Measurements from ENCODE around the gene CACNA1B. TPM values are rescaled to one million over a fixed set of nuclear protein-coding genes. Genes with fewer than 3 reads are reported as not detected.

CACNA1B gene
- total RNA-seq, 1 experiment from 2014 or later, result not detected

DNA sequence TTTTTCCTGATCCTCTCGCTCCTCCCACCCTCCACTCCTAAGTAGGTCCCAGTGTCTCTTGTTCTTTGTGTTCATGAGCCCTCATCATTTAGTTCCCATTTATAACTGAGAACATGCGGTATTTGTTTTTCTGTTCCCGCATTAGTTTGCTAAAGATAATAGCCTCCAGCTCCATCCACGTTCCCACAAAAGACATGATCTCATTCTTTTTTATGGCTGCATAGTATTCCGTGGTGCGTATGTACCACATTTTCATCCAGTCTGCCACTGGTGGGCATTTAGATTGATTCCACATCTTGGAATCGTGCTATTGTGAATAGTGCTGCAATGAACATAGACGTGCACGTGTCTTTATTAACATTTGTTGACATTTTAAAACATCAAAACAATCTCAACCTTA, 34.2 kb upstream of the CACNA1B start:
- intact Hi-C loops (cut with micrococcal nuclease; ENCODE audit: unreplicated experiment), result no loop called here
- H3K27ac Mint-ChIP-seq (ENCODE audit: unreplicated experiment), result no peak overlapping the region
- TF ChIP-seq, protein P1, sequence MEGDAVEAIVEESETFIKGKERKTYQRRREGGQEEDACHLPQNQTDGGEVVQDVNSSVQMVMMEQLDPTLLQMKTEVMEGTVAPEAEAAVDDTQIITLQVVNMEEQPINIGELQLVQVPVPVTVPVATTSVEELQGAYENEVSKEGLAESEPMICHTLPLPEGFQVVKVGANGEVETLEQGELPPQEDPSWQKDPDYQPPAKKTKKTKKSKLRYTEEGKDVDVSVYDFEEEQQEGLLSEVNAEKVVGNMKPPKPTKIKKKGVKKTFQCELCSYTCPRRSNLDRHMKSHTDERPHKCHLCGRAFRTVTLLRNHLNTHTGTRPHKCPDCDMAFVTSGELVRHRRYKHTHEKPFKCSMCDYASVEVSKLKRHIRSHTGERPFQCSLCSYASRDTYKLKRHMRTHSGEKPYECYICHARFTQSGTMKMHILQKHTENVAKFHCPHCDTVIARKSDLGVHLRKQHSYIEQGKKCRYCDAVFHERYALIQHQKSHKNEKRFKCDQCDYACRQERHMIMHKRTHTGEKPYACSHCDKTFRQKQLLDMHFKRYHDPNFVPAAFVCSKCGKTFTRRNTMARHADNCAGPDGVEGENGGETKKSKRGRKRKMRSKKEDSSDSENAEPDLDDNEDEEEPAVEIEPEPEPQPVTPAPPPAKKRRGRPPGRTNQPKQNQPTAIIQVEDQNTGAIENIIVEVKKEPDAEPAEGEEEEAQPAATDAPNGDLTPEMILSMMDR (IDR thresholded peaks at IDR 0.05; ENCODE audit: unreplicated experiment), result no peak
- DNase-seq, result no peak
- H3K4me1 Mint-ChIP-seq (ENCODE audit: low read depth, unreplicated experiment), result no peaks in the 10 kb centered on the region
- H3K9me3 Mint-ChIP-seq (ENCODE audit: low read depth, unreplicated experiment), result no peaks in the 10 kb centered on the region
- BruUV-seq (replicated peaks), result no TSS peak
- CTCF ChIA-PET, result no interaction called here
- no peaks in the 10 kb centered on the region for H3K27me3 Mint-ChIP-seq (ENCODE audit: unreplicated experiment)
- no peak overlapping the region for H3K4me3 Mint-ChIP-seq (ENCODE audit: low read depth, unreplicated experiment)
- no peaks in the 10 kb centered on the region for H3K36me3 Mint-ChIP-seq (ENCODE audit: insufficient read depth, unreplicated experiment)

DNA sequence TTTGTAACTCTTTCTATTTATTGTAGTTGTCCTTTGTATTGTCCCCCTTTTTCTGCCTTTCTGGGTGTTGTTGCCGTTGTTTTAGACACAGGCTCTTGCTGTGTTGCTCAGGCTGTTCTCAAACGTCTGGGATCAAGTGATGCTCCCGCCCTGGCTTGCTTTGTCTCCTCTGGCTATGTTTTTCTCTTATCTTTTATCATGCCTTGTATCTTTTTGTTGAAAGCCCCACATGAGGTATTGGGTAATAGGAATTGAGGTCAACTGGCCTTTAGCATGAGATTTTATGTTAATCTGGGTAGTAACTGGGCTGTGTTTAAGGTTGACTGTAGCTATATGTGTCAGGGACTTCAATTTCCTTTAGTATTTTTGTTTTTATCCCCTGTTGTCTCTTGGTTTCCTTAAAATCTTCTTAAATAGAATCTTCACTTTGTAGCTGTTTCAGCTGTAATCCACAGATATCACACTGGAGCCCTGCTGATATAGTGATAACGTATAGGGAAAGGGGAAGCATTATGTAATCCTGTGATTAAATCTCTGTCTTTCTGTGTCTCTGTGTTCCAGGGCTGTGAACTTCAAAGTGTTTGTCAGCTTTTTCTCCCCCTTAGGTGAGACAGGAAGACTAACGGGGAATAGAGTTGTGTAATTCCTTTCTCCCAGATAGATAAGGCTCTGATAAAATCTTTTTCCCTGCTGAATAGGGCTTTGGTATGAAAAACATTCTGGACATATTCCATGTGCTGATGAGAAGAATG, 25.9 kb upstream of the CACNA1B start:
- H3K27me3 Mint-ChIP-seq (ENCODE audit: unreplicated experiment), result no peaks in the 10 kb centered on the region
- CTCF ChIA-PET, result no interaction called here
- no peak overlapping the region for H3K27ac Mint-ChIP-seq (ENCODE audit: unreplicated experiment)
- TF ChIP-seq, protein P1 (IDR thresholded peaks at IDR 0.05; ENCODE audit: unreplicated experiment), result no peak
- BruUV-seq (replicated peaks), result no TSS peak
- intact Hi-C loops (cut with micrococcal nuclease; ENCODE audit: unreplicated experiment), result no loop called here
- DNase-seq, result no peak
- H3K9me3 Mint-ChIP-seq (ENCODE audit: low read depth, unreplicated experiment), result peaks cover 3% of the 10 kb centered on the region
- no peaks in the 10 kb centered on the region for H3K4me1 Mint-ChIP-seq (ENCODE audit: low read depth, unreplicated experiment)
- no peak overlapping the region for H3K4me3 Mint-ChIP-seq (ENCODE audit: low read depth, unreplicated experiment)
- no peaks in the 10 kb centered on the region for H3K36me3 Mint-ChIP-seq (ENCODE audit: insufficient read depth, unreplicated experiment)

DNA sequence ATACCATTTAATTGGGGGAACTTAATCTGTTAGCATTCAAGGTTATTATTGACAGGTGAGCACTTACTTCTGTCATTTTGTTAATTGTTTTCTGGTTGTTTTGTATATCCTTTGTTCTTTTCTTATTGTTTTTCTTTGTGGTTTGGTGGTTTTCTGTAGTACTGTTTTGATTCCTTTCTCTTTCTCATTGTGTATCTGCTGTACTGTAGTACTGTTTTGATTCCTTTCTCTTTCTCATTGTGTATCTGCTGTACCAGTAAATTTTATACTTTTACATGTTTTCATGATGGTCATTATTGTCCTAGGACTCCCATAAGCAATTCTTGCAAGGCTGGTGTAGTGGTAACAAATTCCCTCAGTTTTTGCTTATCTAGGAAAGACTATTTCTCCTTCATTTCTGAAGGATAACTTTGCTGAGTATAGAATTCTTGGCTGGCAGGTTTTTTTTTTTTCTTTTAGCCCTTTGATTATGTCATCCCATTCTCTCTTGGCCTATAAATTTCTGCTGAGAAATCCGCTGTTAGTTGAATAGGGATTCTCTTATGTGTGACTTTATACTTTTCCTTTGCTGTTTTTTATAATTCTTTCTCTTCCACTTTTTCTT, 24.1 kb upstream of the CACNA1B start:
- CTCF ChIA-PET, result no interaction called here
- Mint-ChIP-seq H3K4me1 (ENCODE audit: low read depth, unreplicated experiment) (no peaks in the 10 kb centered on the region), H3K4me3 (ENCODE audit: low read depth, unreplicated experiment) (no peak overlapping the region), H3K27me3 (ENCODE audit: unreplicated experiment) (no peaks in the 10 kb centered on the region), H3K36me3 (ENCODE audit: insufficient read depth, unreplicated experiment) (no peaks in the 10 kb centered on the region), H3K9me3 (ENCODE audit: low read depth, unreplicated experiment) (peaks cover 3% of the 10 kb centered on the region), H3K27ac (ENCODE audit: unreplicated experiment) (no peak overlapping the region)
- intact Hi-C loops (cut with micrococcal nuclease; ENCODE audit: unreplicated experiment), result no loop called here
- DNase-seq, result no peak
- no TSS peak for BruUV-seq (replicated peaks)
- TF ChIP-seq, protein P1 (IDR thresholded peaks at IDR 0.05; ENCODE audit: unreplicated experiment), result no peak

DNA sequence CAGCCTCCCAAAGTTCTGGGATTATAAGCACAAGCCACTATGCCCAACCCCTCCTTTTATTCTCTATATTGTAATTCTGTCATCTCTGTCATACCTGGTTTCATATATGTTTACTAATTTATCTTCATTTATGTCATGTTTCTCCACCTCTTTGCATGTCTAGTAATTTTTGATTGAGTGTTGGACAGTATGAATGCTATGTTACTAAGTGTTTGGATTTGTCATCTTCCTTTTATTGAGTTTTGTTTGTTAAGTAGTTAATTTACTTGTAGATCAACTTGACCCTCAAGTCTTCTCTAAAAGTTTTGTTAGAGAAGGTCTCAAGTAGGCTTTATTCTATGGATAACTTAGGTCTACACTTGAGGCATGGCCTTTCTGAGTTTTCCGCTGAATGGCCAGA, 17.2 kb upstream of the CACNA1B start:
- CTCF ChIA-PET, result no interaction called here
- peaks cover 10% of the 10 kb centered on the region for H3K9me3 Mint-ChIP-seq (ENCODE audit: low read depth, unreplicated experiment)

More for the DNA sequence above, 17.2 kb upstream of the CACNA1B start:
- H3K36me3 Mint-ChIP-seq (ENCODE audit: insufficient read depth, unreplicated experiment), result peaks cover 5% of the 10 kb centered on the region
- H3K27me3 Mint-ChIP-seq (ENCODE audit: unreplicated experiment), result peaks cover 10% of the 10 kb centered on the region
- H3K4me3 Mint-ChIP-seq (ENCODE audit: low read depth, unreplicated experiment), result no peak overlapping the region
- intact Hi-C loops (cut with micrococcal nuclease; ENCODE audit: unreplicated experiment), result no loop called here
- BruUV-seq (replicated peaks), result no TSS peak
- TF ChIP-seq, protein P1 (IDR thresholded peaks at IDR 0.05; ENCODE audit: unreplicated experiment), result no peak
- H3K4me1 Mint-ChIP-seq (ENCODE audit: low read depth, unreplicated experiment), result no peaks in the 10 kb centered on the region
- no peak for DNase-seq
- H3K27ac Mint-ChIP-seq (ENCODE audit: unreplicated experiment), result no peak overlapping the region
